HUDEP-2 (cell line): ENCODE measurements around the gene OTOF.

ENCODE experiments used
- DNase-seq, 76 experiments: peaks; one replicate each; lab custom pipeline; 2025; ENCODE audit not compliant: unreplicated experiment in 76 of 76; lab: John Stamatoyannopoulos, UW

OTOF gene

DNA sequence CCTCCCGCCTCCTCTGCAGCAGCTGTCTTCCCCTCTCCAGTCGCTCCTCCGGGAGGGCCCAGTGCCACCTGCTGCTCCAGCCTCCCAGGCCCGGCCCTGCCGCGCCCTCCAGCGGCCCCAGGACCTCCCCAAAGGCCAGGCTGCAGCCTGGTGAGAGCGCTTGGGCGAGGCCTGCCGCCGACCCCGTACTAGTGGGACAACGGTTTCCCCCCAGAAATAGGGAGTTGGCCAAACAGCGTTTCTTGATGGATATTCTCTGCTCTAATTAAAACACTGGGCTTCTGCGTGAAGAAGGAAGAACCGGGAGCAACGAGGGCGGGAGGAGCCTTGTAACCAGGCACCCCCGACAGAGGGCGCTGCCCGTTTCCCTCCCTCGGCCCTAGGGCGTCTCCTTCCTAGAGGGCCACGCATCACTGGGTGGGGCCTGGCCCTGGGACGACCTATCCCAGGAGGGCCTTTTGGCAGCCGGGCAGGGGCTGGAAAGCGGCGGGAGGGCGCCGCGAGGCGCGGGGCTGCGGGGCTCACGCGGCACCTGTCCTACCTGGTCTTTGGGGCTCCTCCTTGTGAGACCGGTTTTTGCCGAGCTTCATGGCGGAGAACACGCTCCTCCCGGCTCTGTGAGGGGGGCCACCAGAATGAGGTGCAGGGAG, 25.4 kb upstream of the OTOF start:
- DNase-seq, result peak in 69 of 76 experiments; percentile 4 to 80 (median 58)

DNA sequence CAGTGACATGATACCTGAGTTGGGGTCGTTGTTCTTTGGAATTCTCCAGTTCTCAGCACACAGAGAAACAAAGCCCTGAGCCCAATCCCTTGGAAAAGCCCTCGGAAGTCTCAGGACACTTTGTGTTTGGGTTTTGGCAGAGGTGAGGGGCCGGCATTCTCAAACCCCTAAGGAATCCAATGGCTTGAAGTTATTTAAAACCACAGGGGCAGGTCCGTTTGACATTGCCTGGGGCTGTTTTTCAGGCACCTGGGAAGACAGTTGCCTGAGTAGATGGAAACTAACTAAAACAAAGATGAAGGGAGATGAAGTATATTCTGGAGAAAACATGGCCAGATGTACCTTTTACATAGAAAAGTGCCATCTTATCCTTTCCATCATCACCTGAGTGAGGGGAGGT, 22.5 kb upstream of the OTOF start:
- DNase-seq, result no peak

DNA sequence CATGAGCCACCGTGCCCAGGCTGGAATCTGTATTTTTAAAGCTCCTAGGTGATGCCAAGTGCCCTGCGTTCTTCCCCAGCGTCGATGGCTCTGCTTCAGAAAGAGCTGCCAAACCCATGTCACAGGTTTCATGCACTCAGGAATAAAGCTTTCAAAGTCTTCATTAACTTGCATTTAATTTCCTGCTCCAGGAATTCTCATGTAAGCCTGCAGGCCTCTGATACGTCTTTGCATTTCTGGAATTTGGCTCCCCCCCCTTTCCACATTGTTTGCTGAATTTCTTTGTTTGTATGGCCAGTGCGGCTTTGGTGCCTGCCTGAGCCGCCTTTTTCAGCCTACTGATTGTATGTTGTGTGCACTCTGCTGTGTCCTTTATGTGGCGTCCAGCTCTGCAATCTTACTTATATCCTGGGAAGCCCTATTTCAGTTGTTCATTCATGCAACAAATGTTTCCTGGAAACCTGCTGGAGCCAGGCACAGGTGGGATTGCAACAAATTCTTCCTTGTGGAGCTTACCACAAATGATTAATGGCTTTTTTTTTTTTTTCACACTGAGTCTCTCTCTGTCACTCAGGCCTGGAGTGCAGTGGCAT, 17.9 kb upstream of the OTOF start:
- DNase-seq, result no peak

DNA sequence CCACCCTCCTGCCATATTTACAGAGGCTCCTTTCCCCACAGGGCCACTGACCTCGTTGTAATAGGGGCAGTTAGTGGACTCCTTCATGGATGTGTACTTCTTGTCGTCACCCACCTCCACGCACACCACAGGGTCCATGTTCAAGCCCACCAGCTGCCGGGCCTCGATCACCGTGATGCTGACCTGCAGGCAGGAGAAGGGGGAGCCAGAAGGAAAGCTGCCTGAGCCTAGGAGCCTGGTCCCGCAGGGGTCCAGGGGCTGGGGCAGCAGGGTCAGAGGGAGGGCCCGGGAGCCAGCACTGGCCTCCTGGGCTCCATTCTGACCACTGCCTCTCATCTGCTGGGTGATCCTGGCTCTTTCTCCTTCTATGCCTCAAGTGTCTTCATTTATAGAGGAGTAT, 17.0 kb upstream of the OTOF start:
- DNase-seq, result no peak

DNA sequence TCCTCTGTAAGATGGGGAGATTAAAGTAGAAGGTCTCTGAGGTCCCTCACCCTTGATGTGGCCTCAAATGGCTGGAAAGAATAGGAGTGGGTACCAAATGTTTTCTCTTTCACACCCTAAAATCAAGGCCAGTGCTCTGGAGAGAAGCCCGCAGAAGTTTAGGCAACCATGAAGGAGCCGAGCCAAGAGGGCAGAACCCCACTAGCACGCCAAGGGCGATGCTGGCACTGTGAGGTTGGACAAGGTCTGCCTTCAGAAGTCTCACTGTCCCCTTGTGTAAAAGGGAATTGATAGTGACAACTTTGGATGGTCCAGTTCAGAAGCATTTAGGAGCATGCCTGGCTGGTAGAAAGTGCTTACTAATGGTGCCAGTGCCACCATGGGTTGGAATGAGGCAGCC, 16.3 kb upstream of the OTOF start:
- no peak for DNase-seq

DNA sequence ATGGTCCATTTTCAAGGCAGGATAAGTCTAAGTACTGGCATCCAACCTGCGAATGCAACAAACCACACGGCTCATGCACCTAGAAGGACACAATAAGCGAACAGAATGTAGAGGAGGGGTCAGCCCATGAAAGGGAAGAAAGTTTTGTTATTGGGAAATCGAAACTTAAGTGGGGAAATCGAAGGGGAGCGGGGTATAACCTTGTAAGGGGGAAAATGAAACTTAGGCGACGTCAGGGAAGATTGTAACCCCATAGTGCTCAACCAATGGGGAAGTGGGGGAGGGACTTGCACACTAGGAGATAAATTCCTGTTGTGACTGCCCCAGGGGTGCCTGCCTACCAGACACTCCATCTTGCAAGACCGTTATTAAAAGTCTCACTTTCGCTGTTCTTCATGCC, 15.6 kb upstream of the OTOF start:
- DNase-seq, result no peak

DNA sequence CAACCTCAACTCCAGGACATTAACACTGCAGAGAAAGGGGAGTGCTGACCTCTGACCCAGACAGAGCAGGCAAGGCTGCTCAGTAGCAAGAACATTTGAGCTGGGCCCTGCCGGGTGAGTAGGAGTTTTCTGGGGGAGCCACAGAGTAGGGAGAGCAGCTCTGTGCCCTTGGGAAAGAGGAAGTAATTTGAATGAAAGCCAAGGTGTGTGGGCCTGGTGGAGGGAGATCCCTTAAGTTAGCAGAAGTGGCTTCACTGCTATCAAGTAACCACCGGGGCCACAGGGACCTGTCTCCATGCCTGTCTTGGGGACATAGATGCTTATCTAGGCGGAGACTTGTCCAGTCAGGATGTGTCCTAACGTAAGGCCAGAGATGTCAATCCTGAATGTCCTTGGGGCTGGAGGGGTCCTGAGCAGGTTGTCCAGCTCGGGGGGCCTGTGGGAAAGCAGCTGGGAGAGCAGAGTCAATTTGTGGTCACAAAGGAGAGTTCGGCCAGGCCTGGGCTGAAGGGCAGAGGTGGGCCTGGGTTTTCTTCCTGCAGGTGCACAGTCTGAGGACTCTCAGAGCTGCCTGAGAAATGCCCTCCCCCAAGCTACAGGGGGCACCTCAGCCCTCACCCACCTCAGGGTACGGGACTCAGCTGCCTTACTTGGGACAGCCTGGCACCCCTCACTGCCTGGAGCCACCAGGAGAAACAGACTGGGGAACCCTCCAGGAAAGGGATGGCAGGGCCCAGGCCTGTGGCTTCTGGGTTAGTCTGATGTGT, 15.0 kb upstream of the OTOF start:
- DNase-seq, result no peak

DNA sequence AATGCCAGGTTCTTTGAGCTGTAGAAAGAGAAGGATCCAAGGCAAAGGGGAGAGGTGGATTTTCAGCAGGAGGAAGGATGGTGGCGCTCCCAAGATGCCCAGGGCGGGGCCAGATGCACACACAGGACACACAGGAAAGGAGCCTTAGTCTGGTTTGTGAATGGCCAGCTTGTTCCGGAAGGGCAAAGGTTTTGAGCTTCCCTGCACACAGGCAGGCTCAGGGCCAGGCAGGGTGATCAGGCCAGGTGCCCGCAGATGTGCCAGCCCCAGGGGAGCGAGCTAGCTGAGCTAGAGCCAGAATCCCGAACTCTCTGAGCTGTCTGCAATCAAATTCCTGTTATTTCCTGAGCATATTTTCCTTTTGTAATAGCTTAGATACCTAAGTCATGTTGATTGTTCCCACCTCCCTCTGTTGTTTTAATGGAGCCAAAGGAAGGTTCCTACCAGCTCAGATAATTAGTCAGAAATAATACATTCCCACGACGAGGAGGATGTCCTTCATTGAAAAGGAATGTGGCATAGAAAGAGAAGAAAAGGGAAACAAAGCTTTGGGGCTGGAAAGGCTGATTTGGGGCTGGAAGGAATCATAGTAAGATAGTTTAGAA, 13.7 kb upstream of the OTOF start:
- no peak for DNase-seq

DNA sequence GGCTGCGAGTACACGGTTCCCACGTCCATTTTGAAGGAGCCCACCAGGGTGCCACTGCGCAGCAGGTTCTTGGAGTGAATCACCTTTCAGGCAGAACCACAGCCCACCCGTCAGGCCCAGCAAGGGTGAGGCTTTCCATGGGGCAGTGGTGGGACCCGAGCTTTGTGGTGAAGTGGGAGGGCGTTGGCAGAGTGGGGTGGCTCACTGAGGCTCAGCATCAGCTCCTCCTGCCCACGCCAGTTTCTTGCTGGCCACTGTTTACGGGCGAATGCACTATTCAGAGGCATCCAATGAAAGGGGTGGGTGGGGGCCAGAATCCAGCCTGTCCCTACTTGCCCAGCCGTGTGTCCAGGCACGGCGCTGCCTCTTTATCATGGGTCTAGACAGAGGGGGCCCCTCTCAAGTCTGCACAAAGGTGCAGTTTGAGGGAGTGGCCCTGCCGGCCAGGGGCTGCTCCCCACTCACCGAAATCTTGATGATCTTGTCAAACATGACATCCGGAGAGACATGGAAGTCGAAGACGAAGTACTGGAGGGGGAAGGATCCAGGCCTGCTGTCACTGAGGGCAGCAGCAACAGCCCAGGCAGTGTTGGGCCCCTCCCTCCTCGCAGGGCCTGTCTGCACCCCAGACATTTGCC, 11.4 kb upstream of the OTOF start:
- no peak for DNase-seq

DNA sequence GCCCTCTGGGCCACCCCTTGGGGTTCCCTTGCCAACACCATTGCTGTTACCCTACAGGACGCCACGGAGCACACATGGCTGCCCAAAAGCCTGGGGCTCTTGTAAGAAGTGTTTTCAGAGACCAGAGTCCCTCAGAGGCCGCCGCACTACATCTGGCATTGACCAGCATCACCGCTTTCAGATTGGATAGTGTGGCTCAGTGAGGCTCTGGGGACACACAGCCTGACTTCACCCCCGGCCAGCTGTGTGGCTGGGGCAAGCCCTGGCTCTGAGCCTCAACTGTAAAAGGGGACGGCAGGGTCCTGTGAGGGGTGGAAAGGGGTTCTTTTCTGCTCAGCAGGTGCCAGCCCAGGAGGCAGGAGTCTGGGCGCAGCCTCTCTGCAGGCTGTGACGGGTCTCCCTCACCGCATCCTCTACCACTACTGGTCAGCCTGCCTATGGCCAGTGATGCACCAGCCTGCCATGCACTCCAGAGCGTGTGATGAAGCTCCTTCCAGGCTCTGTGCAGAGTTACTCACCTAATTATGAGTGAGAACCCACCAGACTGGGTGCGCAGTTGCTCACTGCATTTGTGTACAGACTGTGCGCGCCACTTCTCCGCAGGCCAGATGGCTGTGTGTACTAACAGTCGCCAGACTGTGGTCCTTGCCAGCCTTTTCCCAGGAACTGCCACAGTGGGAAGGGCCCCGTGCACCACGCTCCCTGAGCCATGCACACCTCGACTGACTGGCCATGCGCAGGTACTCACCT, 10.7 kb upstream of the OTOF start:
- DNase-seq, result no peak

DNA sequence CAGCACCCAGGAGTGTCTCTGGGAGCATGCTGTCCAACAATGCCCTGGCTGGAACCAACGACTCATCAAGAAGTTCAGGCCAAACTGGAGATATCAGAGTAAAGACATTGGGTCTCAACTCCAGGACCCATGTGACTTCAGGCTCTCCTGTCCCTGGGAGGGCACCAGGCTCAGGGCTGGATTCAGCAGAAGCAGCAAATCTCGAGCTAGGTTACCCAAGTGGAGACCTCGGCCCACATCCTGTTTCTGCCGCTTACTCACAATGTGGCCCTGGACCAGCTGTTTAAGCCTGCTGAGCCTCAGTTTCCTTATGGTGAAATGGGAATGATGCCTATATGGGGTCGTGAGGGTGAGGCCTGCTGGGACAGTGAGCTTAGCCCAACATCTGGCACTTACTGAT, 9.3 kb upstream of the OTOF start:
- DNase-seq, result no peak

DNA sequence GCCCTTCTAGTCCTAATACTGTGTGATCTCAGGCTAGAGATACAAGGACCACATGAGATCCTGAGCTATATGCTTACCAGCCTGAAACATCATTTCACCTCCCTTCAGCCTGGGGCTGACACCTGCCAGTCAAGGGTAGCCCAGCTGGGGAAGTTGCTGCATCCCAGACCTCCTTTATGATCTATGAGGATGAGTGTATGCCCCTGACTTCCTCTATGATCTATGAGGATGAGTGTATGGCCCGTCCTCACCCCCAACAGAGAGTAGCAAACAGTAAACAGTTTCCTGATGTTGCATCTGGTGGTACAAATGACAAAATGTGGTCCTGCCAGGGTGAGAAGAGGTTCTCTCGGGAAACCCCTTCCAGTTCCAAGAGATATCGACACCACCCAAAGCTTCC, 8.9 kb upstream of the OTOF start:
- DNase-seq, result no peak

DNA sequence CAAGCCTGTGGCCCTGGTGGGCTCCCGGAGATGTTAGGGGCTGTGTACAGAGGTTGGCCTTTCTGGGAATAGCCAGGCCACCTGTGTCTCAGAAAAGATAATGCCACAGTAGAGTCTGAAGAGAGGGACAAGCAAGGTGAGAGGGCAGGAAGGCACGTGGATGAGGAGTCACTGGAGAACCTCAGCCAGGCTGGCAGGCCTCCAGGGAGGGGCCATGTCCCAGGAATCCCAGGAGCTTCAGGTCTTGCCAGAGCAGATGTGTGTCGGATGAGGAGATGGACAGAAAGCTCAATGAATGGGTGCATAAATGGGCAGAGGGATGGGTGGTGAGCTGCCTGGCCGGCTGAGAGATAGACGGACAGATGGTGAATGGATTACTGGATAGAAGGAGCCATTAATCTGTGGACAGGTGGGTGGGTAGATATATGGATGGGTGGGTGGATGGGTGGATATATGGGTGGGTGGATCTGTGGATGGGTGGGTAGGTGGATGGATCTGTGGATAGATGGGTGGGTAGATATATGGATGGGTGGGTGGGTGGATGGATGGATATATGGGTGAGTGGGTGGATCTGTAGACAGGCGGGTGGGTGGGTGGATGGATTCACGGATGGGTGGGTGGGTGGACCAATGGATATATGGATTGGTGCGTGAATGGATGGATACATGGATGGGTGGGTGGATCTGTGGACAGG, 7.9 kb upstream of the OTOF start:
- DNase-seq, result no peak

DNA sequence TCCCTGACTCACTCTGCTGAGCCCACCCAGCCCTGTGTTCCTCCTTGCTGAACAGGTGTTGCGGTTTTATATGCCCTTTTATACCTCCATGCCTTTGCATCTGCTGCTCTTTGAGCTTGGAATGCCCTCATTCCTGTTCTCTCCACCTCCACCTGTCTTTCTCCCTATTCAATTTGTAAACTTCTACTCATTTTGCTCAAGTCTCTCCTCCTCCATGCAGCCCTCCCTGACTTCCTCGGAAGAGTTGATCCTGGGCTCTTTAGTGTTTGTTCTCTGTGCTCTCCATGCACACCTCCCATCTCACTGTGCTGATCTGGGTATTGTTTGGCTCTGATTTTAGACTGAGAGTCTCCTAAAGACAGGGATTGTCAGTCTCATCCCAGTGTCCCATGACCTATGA, 7.2 kb upstream of the OTOF start:
- no peak for DNase-seq

DNA sequence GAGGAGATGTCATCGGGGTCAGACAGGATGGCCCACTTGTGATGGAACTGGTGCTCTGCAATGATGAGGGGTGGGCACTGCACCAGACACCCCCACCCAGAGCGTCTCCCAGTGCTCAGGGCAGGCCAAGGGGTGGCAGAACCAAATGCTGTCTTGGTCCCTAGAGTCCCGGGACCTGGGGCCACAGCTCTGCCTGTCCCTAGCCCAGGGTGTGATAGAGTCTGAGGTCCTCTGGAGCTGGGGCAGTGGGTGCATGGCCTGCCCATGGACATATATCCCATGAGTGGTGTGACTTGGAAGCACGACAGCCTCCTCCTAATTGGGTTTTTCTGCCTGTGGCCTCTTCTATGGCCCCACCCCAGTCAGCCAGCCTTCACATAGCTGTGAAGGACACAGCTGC, 6.7 kb upstream of the OTOF start:
- DNase-seq, result no peak

DNA sequence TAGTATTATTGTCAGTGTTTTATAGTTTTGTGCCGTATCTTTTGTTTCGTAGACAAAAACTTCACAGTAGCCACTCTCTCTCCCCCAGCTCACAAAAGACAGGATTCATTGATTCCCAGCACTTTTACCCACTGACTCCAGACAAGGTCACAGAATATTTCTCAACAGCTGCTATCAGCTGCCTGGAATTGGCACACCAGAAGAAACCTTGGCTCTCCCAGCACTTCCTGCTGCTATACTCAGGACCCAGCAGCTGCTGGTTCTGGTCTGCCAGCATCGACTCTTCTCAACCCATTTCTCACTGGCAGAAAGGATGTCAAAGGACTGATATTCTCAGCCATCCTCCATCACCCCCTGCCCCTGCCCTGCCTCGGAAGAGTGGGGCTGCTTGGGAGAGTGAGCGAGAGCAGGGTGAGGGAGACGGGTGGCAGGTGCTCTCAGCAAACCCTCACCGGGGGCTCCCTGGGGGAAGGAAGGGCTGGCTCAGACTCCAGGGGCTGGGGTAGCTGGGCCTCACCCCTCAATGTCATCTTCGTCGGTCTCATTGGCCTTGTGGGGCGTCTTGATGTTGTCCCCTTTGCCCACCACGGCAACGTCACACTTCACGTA, 6.1 kb upstream of the OTOF start:
- no peak for DNase-seq

DNA sequence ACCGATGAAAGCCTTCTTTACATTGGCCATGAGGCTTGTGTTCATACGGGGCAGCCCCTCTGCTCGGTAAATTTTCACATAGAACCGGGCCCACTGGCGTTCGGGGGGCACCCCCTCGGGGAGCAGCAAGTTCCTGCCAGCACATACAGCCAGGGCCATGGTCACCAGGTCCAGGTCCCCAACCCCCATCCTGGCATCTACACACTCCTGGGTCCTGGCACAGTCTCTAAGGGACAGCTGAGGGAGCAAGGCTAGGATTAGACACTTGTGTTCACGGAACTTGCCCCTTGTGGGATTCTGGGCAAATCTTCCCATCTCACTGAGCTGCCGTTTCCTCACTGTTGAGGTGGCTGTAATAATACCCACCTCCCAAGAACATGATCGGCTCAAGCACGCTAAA, 5.6 kb upstream of the OTOF start:
- no peak for DNase-seq

DNA sequence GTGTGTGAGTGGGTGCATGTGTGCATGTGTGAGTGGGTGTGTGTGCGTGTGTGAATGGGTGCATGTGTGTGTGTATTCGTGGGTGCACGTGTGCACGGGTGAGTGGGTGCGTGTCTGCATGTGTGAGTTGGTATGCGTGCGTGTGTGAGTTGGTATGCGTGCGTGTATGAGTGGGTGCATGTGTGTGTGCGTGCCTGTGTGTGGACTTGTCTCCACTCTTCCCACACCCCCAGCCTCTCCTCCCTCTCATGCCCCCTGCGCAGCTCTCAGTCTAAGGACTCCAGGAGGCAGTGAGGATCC, 5.1 kb upstream of the OTOF start:
- DNase-seq, result no peak

DNA sequence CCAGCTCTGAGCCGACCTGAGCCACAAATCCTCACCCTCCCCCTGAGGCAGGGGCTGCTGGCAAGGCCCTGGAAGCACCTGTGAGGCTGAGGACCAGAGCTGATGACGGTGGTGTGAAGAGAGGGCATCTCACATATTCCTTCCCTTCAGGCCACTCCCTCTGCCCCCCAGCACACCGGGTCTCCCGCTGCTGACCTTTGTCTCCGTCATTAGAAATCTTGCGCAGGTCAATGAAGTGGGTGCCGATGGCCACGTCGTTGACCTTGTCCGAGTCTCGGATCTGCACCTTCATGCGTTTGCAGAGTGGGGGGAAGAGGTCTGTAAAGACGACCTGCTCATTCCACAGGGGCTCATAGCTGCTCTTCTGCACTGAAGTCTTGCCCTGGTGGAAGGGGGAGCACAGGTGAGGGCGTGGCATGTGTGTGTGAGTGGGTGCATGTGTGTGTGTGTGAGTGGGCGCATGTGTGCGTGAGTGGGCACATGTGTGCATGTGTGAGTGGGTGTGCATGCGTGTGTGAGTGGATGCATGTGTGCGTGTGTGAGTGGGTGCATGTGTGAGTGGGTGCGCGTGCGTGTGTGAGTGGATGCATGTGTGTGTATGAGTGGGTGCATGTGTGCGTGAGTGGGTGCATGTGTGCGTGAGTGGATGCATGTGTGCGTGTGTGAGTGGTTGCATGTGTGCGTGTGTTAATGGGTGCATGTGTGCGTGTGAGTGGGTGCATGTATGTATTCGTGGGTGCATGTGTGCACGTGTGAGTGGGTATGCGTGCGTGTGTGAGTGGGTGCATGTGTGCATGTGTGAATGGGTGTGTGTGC, 4.5 kb upstream of the OTOF start:
- no peak for DNase-seq
